Gastroesophageal sphincter (tissue), 3 donors: ENCODE data around the gene MAGED4.

ENCODE experiments used
- EP300 ChIP-seq: sonication (generic); formaldehyde crosslinking; IDR thresholded peaks from one replicate; pipeline ENCODE4 v1.6.1; 2017; ENCODE audit warnings: antibody characterized with exemption, mild to moderate bottlenecking
- POLR2A ChIP-seq, 2 donors: fragments of 450-650 bp; IDR thresholded peaks; one replicate each; pipeline ENCODE4 v1.6.1; 2017; ENCODE audit warnings: antibody characterized with exemption in 2 of 2, mild to moderate bottlenecking in 2 of 2, moderate library complexity in 1 of 2
- TF ChIP-seq, protein P1 (sequence below), 4 experiments: fragments of 200-600 bp in 2 of 4; fragments of 450-650 bp in 2 of 4; sonication (generic) in 1 of 4; IDR thresholded peaks; one replicate each; pipeline ENCODE4 v1.5.1; 2017 to 2019; ENCODE audit warnings: antibody characterized with exemption in 4 of 4, mild to moderate bottlenecking in 2 of 4, moderate library complexity in 2 of 4

DNA sequence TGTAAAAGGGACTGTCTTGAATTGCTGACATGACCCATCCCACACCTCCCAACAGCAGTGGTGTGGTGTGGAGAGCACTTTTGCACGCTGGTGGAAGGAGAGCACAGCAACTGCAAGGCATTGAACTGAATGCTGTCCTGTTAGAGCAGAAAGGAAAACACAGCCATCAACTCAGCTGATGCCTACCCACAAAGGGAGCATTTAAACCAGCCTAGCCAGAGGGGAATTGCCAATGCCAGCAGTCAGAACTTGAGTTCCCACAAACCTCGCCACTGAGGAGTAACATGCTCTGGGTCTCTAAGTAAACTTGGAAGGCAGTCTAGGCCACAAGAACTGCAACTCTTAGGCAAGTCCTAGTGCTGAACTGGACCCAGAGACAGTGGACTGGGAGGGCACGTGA, 31.9 kb downstream of the MAGED4 start:
- TF ChIP-seq POLR2A (IDR thresholded peaks at IDR 0.05) (no peak), EP300 (no peak)
- TF ChIP-seq, protein P1, sequence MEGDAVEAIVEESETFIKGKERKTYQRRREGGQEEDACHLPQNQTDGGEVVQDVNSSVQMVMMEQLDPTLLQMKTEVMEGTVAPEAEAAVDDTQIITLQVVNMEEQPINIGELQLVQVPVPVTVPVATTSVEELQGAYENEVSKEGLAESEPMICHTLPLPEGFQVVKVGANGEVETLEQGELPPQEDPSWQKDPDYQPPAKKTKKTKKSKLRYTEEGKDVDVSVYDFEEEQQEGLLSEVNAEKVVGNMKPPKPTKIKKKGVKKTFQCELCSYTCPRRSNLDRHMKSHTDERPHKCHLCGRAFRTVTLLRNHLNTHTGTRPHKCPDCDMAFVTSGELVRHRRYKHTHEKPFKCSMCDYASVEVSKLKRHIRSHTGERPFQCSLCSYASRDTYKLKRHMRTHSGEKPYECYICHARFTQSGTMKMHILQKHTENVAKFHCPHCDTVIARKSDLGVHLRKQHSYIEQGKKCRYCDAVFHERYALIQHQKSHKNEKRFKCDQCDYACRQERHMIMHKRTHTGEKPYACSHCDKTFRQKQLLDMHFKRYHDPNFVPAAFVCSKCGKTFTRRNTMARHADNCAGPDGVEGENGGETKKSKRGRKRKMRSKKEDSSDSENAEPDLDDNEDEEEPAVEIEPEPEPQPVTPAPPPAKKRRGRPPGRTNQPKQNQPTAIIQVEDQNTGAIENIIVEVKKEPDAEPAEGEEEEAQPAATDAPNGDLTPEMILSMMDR (IDR thresholded peaks at IDR 0.05): no peak
